Astrocyte (in vitro differentiated cells and primary cell): Measurements from ENCODE around the gene VCL. TPM values are rescaled to one million over a fixed set of nuclear protein-coding genes. Genes with fewer than 3 reads are reported as not detected.

Source experiments
- DNase-seq: peaks from one replicate; pipeline ENCODE4 v3.0.0-alpha.2; 2010; ENCODE audit warnings: low read depth
- FAIRE-seq: peaks from 2 replicates; lab custom pipeline; 2011; peaks lifted over from hg19 to GRCh38; lab: Jason Lieb, UNC
- H2AFZ ChIP-seq: 2 replicates; pipeline ENCODE4 v1.6.0; 2012; ENCODE audit warnings: low read depth, low read length, inconsistent platforms
- H3K27ac ChIP-seq: 2 replicates; pipeline ENCODE4 v1.5.1; 2011; ENCODE audit warnings: low read depth, low read length, inconsistent platforms
- H3K27me3 ChIP-seq: 2 replicates; pipeline ENCODE4 v1.6.0; 2011; ENCODE audit warnings: low read length, inconsistent platforms; ENCODE audit not compliant: insufficient read depth
- H3K36me3 ChIP-seq: 2 replicates; pipeline ENCODE4 v1.5.1; 2011; ENCODE audit warnings: low read length, inconsistent platforms; ENCODE audit not compliant: insufficient read depth
- H3K4me1 ChIP-seq: 2 replicates; pipeline ENCODE4 v1.5.1; 2011; ENCODE audit warnings: low read length, inconsistent platforms; ENCODE audit not compliant: insufficient read depth
- H3K4me2 ChIP-seq: 2 replicates; pipeline ENCODE4 v1.6.0; 2012; ENCODE audit warnings: low read length, inconsistent platforms
- H3K4me3 ChIP-seq: 2 replicates; pipeline ENCODE4 v1.5.1; 2011; ENCODE audit warnings: low read depth, mild to moderate bottlenecking, low read length, inconsistent platforms; ENCODE audit not compliant: insufficient read depth
- H3K79me2 ChIP-seq: 2 replicates; pipeline ENCODE4 v1.6.0; 2012; ENCODE audit warnings: mild to moderate bottlenecking, low read length, inconsistent platforms; ENCODE audit not compliant: insufficient read depth
- H3K9ac ChIP-seq: 2 replicates; pipeline ENCODE4 v1.6.0; 2012; ENCODE audit warnings: mild to moderate bottlenecking, low read length, inconsistent platforms
- H3K9me3 ChIP-seq: 2 replicates; pipeline ENCODE4 v1.5.1; 2012; ENCODE audit warnings: low read depth, mild to moderate bottlenecking, low read length, inconsistent platforms; ENCODE audit not compliant: insufficient read depth
- H4K20me1 ChIP-seq: 2 replicates; pipeline ENCODE4 v1.6.0; 2012; ENCODE audit warnings: low read length, inconsistent platforms; ENCODE audit not compliant: insufficient read depth
- H3K27ac Mint-ChIP-seq: one replicate; pipeline ENCODE4 v1.8.0; 2021; ENCODE audit warnings: mild to moderate bottlenecking, mixed read lengths; ENCODE audit not compliant: unreplicated experiment
- H3K27me3 Mint-ChIP-seq: one replicate; pipeline ENCODE4 v1.8.0; 2021; ENCODE audit warnings: low read depth, mixed read lengths; ENCODE audit not compliant: unreplicated experiment
- H3K36me3 Mint-ChIP-seq: one replicate; pipeline ENCODE4 v1.8.0; 2021; ENCODE audit warnings: low read depth, mixed read lengths; ENCODE audit not compliant: unreplicated experiment
- H3K4me1 Mint-ChIP-seq: one replicate; pipeline ENCODE4 v1.8.0; 2021; ENCODE audit warnings: low read depth, mixed read lengths; ENCODE audit not compliant: unreplicated experiment
- H3K4me3 Mint-ChIP-seq: one replicate; pipeline ENCODE4 v1.8.0; 2021; ENCODE audit warnings: mild to moderate bottlenecking, moderate library complexity, mixed read lengths; ENCODE audit not compliant: unreplicated experiment
- H3K9me3 Mint-ChIP-seq: one replicate; pipeline ENCODE4 v1.8.0; 2021; ENCODE audit warnings: mild to moderate bottlenecking, mixed read lengths; ENCODE audit not compliant: unreplicated experiment
- EZH2 ChIP-seq: IDR thresholded peaks from 2 replicates; pipeline ENCODE4 v1.6.1; 2012; ENCODE audit warnings: mild to moderate bottlenecking, low read length, inconsistent platforms; ENCODE audit not compliant: insufficient read depth
- total RNA-seq: library from RNA; stranded (reverse); gene quantifications from 2 replicates; pipeline ENCODE4 v1.2.1, GENCODE V29; 2021
- TF ChIP-seq, protein P1 (sequence below): IDR thresholded peaks from 2 replicates; pipeline ENCODE4 v1.5.1; 2011; ENCODE audit warnings: low read depth, mild to moderate bottlenecking, inconsistent platforms, low read length, moderate library complexity; ENCODE audit not compliant: insufficient read depth

VCL gene
- total RNA-seq, 1 donor from 2014 or later = 474 TPM

DNA sequence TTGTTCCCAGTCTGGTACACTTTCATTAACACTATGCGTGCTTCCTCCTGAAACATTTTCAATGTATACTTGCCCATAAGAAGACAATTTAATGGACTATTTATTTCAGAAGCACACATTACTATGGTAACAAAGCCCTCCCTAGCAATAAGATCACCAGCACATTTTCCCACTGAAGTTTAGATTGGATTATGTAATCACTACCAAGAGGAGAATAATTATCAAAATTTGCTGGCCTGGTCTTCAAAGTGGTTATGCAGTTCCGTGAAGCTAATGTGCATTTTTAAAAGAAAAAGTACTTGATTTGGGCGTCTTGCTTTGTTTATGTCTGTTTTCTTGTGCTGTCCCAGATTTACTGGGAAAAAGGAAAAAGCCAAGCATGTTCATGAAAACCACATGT is 90.8 kb downstream of the VCL start:
- Histone ChIP-seq H3K79me2 (peaks cover 75% of the 10 kb centered on the region), H3K27ac (no peak overlapping the region), H3K9ac (no peak overlapping the region), H3K4me3 (no peak overlapping the region), H3K27me3 (no peaks in the 10 kb centered on the region), H3K9me3 (no peaks in the 10 kb centered on the region), H2AFZ (no peak overlapping the region), H3K4me1 (no peaks in the 10 kb centered on the region), H4K20me1 (peaks cover 60% of the 10 kb centered on the region), H3K4me2 (no peak overlapping the region), H3K36me3 (peaks cover 69% of the 10 kb centered on the region)
- Mint-ChIP-seq H3K9me3 (no peaks in the 10 kb centered on the region), H3K27ac (no peak overlapping the region), H3K4me3 (no peak overlapping the region), H3K36me3 (peaks cover 30% of the 10 kb centered on the region), H3K27me3 (no peaks in the 10 kb centered on the region), H3K4me1 (no peaks in the 10 kb centered on the region)
- DNase-seq (no peak), FAIRE-seq (no peak)
- TF ChIP-seq EZH2 = no peak

DNA sequence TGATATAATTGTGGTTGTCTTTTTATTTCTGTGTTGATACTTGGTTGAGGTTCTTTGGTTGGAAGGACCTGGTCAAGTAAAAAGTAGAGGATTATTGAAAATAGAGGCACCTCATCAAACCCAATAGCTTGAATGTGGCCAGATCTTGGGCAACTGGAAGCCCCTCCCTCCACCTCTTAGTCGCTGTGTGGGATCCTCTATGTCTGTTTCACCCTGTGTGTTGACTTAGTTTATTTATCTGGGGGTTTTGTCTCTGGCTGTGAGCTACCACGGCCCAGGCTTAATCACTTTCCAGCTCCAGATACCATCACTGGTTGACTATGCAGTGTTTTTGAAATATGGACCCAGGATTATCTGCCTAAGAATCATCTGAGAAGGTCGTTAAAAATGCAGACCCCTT is 94.5 kb downstream of the VCL start:
- H3K36me3 Mint-ChIP-seq = peaks cover 35% of the 10 kb centered on the region
- H3K27me3 Mint-ChIP-seq = no peaks in the 10 kb centered on the region
- FAIRE-seq (no peak), DNase-seq (no peak)
- Histone ChIP-seq H3K4me1 (no peaks in the 10 kb centered on the region), H4K20me1 (peaks cover 79% of the 10 kb centered on the region), H3K9me3 (no peaks in the 10 kb centered on the region), H3K4me3 (no peak overlapping the region), H3K27ac (no peak overlapping the region), H3K27me3 (no peaks in the 10 kb centered on the region), H3K4me2 (no peak overlapping the region), H3K79me2 (peaks cover 82% of the 10 kb centered on the region), H3K9ac (no peak overlapping the region), H2AFZ (no peak overlapping the region), H3K36me3 (peaks cover 85% of the 10 kb centered on the region)
- H3K4me1 Mint-ChIP-seq = no peaks in the 10 kb centered on the region
- no peaks in the 10 kb centered on the region for H3K9me3 Mint-ChIP-seq
- TF ChIP-seq, protein P1, sequence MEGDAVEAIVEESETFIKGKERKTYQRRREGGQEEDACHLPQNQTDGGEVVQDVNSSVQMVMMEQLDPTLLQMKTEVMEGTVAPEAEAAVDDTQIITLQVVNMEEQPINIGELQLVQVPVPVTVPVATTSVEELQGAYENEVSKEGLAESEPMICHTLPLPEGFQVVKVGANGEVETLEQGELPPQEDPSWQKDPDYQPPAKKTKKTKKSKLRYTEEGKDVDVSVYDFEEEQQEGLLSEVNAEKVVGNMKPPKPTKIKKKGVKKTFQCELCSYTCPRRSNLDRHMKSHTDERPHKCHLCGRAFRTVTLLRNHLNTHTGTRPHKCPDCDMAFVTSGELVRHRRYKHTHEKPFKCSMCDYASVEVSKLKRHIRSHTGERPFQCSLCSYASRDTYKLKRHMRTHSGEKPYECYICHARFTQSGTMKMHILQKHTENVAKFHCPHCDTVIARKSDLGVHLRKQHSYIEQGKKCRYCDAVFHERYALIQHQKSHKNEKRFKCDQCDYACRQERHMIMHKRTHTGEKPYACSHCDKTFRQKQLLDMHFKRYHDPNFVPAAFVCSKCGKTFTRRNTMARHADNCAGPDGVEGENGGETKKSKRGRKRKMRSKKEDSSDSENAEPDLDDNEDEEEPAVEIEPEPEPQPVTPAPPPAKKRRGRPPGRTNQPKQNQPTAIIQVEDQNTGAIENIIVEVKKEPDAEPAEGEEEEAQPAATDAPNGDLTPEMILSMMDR = no peak
- no peak for TF ChIP-seq EZH2
- H3K27ac Mint-ChIP-seq = no peak overlapping the region
- no peak overlapping the region for H3K4me3 Mint-ChIP-seq

DNA sequence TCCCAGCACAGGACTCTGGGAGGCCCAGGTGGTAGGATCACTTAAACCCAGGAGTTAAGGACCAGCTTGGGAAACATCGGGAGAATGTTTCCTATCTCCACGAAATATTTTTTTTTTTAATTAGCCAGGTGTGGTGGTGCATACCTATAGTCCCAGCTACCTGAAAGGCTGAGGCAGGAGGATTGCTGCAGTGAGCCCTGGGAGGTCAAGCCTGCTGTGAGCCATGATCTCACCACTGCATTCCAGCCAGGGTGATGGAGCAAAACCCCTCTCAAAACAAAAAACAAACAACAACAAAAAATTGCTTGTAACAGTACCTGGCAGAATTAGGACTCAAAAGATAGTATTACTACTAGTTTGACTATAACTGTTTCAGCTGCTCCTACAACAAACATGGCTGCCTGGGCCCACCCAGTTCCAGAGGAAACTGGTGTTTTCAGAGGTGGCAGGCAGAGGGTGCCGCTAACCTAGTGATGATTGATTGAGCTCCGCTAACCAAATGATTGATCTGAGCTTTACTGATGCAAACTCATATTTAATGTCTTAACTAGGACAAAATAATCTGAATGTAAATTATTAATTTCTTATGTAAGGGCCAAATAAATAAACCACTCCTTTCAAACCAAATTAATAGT is 95.7 kb downstream of the VCL start:
- Histone ChIP-seq H3K4me3 (no peak overlapping the region), H3K4me2 (no peak overlapping the region), H3K9ac (no peak overlapping the region), H3K27ac (no peak overlapping the region), H3K9me3 (no peaks in the 10 kb centered on the region), H4K20me1 (peaks cover 83% of the 10 kb centered on the region), H2AFZ (no peak overlapping the region), H3K27me3 (no peaks in the 10 kb centered on the region), H3K79me2 (peaks cover 85% of the 10 kb centered on the region), H3K4me1 (no peaks in the 10 kb centered on the region), H3K36me3 (peaks cover 90% of the 10 kb centered on the region)
- FAIRE-seq (no peak), DNase-seq (no peak)
- no peaks in the 10 kb centered on the region for H3K9me3 Mint-ChIP-seq
- H3K27ac Mint-ChIP-seq = no peak overlapping the region
- peaks cover under 1% of the 10 kb centered on the region for H3K4me1 Mint-ChIP-seq
- H3K27me3 Mint-ChIP-seq = no peaks in the 10 kb centered on the region
- TF ChIP-seq EZH2 = no peak
- no peak overlapping the region for H3K4me3 Mint-ChIP-seq
- peaks cover 31% of the 10 kb centered on the region for H3K36me3 Mint-ChIP-seq
